Stomach (tissue), 4 donors: ENCODE measurements around the gene CIZ1.

Source experiments
- EP300 ChIP-seq: sonication (generic); formaldehyde crosslinking; IDR thresholded peaks from one replicate; pipeline ENCODE4 v1.6.1; 2017; ENCODE audit warnings: antibody characterized with exemption
- POLR2AphosphoS5 ChIP-seq, 3 donors: sonication (generic); formaldehyde crosslinking; IDR thresholded peaks; one replicate each; pipeline ENCODE4 v1.6.1; 2016; ENCODE audit warnings: antibody characterized with exemption in 3 of 3
- TF ChIP-seq, protein P1 (sequence below), 7 experiments: fragments of 450-650 bp in 4 of 7; fragments of 200-600 bp in 3 of 7; sonication (generic) in 3 of 7; IDR thresholded peaks; one replicate each; pipeline ENCODE4 v1.5.1; 2016 to 2019; ENCODE audit warnings: antibody characterized with exemption in 7 of 7, control low read depth in 2 of 7, mild to moderate bottlenecking in 1 of 7

DNA sequence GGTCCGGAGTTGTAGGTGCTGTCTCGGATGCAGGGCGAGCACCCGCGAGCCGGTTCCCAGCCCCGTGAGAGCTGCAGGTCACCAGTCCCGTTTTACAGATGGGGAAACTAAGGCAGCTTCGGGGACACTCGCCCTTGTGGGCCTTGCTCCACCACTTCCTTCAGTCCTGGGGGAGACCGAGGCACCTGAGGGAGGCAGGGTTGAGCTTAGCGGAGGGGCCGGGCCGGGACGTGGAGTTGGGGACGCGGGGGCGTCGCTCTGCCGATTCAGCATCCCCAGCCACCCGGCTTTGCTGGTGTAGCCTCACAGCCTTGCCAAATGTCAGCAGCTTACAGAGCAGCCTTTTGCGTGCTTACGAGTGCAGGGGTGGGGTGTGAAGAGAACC lies 30.8 kb downstream of the CIZ1 start:
- TF ChIP-seq, protein P1, sequence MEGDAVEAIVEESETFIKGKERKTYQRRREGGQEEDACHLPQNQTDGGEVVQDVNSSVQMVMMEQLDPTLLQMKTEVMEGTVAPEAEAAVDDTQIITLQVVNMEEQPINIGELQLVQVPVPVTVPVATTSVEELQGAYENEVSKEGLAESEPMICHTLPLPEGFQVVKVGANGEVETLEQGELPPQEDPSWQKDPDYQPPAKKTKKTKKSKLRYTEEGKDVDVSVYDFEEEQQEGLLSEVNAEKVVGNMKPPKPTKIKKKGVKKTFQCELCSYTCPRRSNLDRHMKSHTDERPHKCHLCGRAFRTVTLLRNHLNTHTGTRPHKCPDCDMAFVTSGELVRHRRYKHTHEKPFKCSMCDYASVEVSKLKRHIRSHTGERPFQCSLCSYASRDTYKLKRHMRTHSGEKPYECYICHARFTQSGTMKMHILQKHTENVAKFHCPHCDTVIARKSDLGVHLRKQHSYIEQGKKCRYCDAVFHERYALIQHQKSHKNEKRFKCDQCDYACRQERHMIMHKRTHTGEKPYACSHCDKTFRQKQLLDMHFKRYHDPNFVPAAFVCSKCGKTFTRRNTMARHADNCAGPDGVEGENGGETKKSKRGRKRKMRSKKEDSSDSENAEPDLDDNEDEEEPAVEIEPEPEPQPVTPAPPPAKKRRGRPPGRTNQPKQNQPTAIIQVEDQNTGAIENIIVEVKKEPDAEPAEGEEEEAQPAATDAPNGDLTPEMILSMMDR (IDR thresholded peaks at IDR 0.05) = no peak
- no peak for TF ChIP-seq EP300
- no peak for TF ChIP-seq POLR2AphosphoS5 (IDR thresholded peaks at IDR 0.05)
